ENCODE results near the gene REEP1.
"Not testable (repeated sequence)": the region's sequence is repeated elsewhere in the genome, so short reads cannot be mapped to it uniquely, and the experiment has no call there.

The REEP1 gene

DNA sequence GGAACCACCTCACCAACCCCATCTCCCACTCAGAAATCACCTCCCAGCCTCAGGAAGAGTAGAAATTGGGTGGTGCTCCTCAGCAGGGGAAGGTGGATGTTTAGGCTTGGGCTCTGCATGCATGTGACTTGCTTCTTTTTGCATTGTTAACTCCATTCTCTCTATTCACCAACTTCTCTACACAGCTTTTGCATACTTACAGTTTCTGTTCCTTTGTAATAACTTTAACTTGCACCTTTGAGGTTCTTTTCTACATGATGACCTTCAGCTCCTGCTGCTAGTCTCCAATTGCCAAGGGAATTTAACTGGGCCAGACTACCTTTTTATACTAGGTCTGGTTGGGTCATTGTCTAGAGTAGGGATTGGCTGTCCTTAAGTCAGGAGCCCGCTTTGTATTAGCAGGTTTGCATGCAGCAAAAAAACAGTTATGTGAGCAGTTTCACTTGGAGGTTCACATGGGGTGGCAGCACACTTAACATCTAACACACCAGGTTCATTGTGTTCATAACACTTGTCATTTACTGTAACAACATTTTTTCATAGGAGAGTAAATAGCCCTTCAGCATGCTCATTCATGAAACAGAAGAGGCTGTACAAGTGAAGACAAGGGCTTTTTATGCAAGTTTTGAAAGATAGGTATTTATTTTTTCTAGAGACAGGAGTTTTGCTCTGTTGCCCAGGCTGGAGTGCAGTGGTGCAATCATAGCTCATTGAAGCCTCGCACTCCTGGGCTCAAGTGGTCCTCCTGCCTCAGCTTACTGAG, 126.2 kb downstream of the REEP1 start:
- peak in 1 of 10 donors; percentile 33 for DNase-seq
- intact Hi-C loops (cut with DNase I) = no loop called here

DNA sequence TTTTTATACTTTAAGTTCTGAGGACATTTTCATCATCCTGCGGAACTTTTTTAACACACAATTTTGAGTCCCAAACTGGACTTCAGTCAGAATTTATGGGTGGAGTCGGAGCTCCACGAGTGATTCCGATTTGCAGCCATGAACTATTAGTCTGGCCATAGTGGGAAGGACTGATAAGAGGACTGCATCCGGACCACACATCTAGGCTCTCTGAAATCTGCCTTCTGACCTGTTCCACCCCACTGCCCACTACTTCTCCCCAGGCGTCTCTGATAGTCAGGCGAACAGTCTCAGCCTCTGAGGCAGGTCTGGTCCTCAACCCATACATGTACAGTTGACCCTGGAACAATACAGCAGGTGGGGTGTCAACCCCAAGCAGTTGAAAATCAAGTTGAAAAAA, 133.0 kb downstream of the REEP1 start:
- intact Hi-C loops (cut with DNase I) = loop anchor here (5.0 kb wide), 1 partner anchor 168 kb away; no protein-coding TSS in a partner anchor
- no peak for DNase-seq

GRCh38 chr2:86203614-86204013, 133.8 kb downstream of the REEP1 start:
- intact Hi-C loops (cut with DNase I) = loop anchor here (5.0 kb wide), 1 partner anchor 169 kb away; no protein-coding TSS in a partner anchor
- DNase-seq = no peak

GRCh38 chr2:86202702-86203101, 134.7 kb downstream of the REEP1 start:
- no peak for DNase-seq
- intact Hi-C loops (cut with DNase I) = loop anchor here (5.0 kb wide), 1 partner anchor 170 kb away; no protein-coding TSS in a partner anchor

GRCh38 chr2:86202336-86202692, 135.1 kb downstream of the REEP1 start:
- intact Hi-C loops (cut with DNase I) = loop anchor here (5.0 kb wide), 1 partner anchor 170 kb away; no protein-coding TSS in a partner anchor
- DNase-seq = no peak

DNA sequence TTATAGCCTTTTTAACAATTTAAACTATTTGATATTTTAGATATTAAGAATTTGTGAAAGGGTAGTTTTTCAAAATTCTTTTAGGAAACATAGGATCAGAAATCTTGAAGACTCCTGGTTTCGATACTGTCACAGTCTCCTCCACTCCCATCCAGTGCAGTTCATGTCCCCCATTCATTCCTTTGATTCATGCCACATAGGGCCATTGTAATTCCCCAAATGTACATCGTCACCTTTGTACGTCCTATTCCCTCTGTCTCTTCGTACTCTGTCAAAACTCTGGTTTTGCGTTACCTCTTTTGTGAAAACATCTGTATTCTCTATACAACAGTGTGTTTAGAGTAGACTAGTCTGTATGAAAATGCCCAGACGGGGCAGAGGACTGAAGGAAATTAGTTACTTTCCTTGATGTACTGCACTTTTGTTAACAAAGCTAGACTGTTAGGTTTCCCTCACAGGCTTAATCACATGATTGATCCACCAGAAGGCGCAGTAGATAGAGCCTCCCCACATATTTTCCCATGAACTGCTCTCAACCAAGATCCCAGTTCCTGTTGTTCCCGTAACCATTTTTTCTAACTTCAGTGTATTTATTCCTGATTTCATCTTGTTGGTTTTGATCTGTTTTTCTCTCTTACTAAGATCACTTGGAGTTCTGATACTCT, 135.6 kb downstream of the REEP1 start:
- intact Hi-C loops (cut with DNase I) = loop anchor here (5.0 kb wide), 1 partner anchor 170 kb away; no protein-coding TSS in a partner anchor
- DNase-seq = no peak

DNA sequence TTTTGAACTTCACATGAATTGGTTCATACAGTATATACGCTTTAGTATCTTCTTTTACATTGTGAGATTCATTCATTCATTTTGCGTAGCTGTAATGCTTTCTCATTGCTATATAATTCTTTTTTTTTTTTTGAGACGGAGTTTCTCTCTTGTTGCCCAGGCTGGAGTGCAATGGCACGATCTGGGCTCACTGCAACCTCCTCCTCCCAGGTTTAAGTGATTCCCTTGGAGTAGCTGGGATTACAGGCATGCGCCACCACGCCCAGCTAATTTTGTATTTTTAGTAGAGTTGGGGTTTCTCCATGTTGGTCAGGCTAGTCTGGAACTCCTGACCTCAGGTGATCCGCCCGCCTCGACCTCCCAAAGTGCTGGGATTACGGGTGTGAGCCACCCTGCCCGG, 136.9 kb downstream of the REEP1 start:
- not testable (repeated sequence) for DNase-seq
- intact Hi-C loops (cut with DNase I) = loop anchor here (5.0 kb wide), 1 partner anchor 172 kb away; no protein-coding TSS in a partner anchor

GRCh38 chr2:86199834-86200177, 137.6 kb downstream of the REEP1 start:
- intact Hi-C loops (cut with DNase I) = loop anchor here (5.0 to 10.0 kb wide), 3 partner anchors 95 to 242 kb away; partner anchors contain the start of genes KDM3A, POLR1A and PTCD3
- no peak for DNase-seq

DNA sequence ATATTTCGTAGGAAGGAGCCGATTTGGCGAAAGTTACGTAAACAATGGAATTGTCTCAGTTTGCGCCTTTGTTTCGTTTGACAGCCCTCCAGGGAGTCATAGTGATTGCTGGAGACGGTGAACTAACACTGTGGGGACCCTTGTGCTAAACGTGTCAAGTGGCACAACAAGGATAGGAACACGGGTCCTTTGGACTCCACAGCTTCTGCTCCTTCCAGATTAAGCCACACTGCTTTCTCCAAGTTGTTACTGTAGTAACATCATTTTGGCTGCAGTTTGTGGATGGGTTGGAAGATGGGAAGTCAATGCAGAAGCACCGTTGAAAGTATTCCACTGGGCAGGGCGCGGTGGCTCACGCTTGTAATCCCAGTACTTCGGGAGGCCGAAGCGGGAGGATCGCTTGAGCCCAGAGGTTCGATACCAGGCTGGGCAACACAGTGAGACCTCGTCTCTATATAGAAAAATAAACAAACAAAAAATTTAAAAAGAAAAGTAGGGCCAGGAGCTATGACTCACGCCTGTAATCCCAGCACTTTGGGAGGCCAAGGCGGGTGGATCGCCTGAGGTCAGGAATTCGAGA, 141.5 kb downstream of the REEP1 start:
- DNase-seq = no peak

DNA sequence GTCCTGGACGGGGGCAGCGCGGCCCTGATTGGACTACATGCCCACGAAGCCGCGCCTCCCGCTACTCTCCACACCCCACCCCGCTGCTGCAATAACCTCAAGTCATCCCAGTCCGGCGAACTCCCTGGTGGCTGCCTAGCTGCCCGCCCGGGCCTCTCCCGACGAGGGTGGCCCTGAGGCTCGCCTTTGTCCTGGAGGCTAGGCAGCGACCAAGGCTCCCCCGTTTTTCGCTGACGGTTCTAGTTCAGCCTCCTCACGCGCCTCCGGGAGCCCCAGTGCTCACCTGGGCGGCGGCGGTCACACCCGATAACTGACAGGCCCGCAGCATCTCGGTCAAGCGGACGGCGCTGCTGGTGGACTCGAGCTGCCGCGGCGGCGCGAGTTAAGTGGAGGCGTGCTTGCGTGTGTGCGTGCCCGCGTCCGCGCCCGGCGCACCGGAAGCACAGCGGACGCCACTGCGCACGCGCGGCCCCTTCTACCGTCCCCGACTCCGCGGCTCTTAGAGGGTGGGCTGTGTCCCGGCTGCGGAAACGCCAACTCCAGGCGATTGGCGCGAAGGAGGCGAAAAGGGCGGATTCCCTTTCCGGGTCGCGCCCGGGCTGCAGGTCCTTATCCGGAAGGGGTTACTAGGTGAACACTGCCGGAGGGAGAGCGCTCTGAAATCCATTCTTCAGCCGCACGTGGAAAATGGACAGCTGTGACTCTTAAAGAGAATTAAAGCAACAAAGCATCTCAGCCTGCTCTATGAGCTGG, 142.2 kb downstream of the REEP1 start, which contains the start of gene IMMT:
Gene IMMT (minus strand): TSS at position 408 of the 753 bp plus-strand sequence. CDS start 80 bp downstream, at position 328.
- DNase-seq = peak; percentile 91 to 100 (median 96)
- intact Hi-C loops (cut with DNase I) = loop anchor here (5.0 to 10.0 kb wide), 2 partner anchors 90 to 247 kb away; partner anchors contain the start of genes KDM3A, POLR1A and PTCD3

More for the DNA sequence above, 141.5 kb downstream of the REEP1 start:
- intact Hi-C loops (cut with DNase I) = loop anchor here (5.0 to 10.0 kb wide), 2 partner anchors 91 to 246 kb away; partner anchors contain the start of genes KDM3A, POLR1A and PTCD3

- intact Hi-C loops (cut with DNase I) = loop anchor here (5.0 to 10.0 kb wide), 2 partner anchors 90 to 248 kb away; partner anchors contain the start of genes KDM3A, POLR1A and PTCD3
- peak in 7 of 10 donors; percentile 84 to 99 (median 97) for DNase-seq
Observed at GRCh38 chr2:86194751-86195054, 142.7 kb downstream of the REEP1 start.

GRCh38 chr2:86193901-86194567, 143.4 kb downstream of the REEP1 start:
- no peak for DNase-seq
- intact Hi-C loops (cut with DNase I) = loop anchor here (10.0 kb wide), 1 partner anchor 89 kb away; the partner anchor contains the start of genes POLR1A and PTCD3

DNA sequence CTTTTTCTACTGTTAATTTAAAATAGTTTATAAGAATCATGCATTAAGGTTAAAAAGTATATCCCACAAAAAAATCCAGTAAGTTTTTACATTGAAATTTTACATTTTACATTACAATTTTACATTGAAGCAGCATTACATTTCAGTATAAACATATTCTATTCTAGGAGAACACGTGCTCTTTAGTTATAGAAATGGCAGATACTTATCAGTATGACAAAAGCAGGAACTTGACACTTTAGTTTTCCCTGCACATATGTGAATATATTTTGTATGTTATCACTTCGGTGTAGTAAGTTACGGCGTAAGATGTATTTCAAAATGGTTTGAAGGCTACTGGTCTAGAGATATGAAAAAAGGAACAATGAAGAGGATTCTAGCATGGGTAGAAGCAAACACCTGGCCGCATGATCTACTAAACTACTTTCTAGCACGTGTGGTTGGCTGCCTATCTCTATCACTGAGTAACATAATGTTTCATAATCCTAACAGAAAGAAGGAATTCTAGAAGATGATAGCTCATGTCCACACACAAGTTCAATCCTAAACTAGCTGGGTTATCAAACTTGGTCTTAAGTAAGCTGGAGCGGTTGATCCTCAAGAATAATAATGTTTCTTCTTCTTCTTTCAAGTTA, 147.5 kb downstream of the REEP1 start:
- intact Hi-C loops (cut with DNase I) = loop anchor here (10.0 kb wide), 1 partner anchor 85 kb away; the partner anchor contains the start of genes POLR1A and PTCD3
- no peak for DNase-seq

- intact Hi-C loops (cut with DNase I) = no loop called here
- DNase-seq = no peak
Observed at GRCh38 chr2:86186431-86186830, 151.0 kb downstream of the REEP1 start.

DNA sequence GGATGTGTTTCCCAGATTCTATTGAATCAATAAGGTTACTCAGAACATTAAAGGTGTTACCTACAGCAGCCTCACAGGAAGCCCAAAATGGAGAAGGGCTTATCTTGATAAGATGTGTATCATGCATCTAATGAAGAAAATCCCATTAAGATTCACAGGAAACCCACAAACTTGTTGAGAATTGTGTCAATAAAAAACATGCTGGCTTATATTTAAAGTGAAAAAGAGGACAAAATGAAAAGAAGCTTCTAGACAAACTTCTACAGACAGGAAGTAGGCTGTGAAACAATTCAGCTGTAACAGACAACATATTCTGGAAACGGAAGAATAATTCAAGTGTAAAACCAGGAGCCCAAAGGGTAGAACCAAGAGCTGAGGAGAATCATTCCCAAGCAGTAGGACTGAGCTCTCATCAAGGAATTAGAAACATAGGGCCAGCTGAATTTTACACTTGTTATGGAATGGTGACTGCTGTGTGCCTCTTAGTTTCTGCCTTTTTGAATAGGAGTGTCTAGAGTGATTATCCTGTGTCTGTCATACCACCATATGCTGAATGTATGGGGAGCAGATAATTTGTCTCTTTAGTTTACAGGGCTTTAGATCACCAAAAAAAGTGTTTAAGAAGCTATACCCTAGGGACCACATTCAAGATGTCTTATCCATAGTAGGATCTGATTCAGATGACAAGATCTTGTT, 151.8 kb downstream of the REEP1 start:
- intact Hi-C loops (cut with DNase I) = no loop called here

GRCh38 chr2:86176597-86176996, 160.8 kb downstream of the REEP1 start:
- intact Hi-C loops (cut with DNase I) = no loop called here
- no peak for DNase-seq

More for the DNA sequence above, 151.8 kb downstream of the REEP1 start:
- DNase-seq = no peak

- intact Hi-C loops (cut with DNase I) = no loop called here
- no peak for DNase-seq
Observed at GRCh38 chr2:86175828-86176227, 161.6 kb downstream of the REEP1 start.

DNA sequence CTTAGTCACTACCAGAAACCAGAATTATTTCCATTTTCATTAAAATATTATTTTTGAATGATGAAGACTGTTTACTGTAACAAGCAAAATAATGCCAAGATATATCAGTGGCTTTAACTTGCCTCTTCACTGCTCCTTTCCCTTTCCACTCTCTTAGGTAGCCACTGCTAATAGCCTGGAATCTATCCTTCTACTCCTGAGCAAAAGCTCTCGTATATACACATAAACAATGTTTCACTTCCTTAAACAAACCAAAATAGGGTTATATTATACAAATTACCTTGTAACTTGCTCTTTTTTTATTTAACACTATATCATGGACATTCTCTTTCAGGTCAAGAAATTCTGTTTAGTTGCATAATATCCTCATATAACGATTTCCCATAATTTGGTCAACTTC, 163.0 kb downstream of the REEP1 start:
- no peak for DNase-seq
- intact Hi-C loops (cut with DNase I) = no loop called here
